ENCODE results near the gene ZNF155. TPM values are rescaled to one million over a fixed set of nuclear protein-coding genes. Genes with fewer than 3 reads are reported as not detected.

Gene ZNF155
- total and polyA plus RNA-seq, 2 donors (not counting 3 experiments of a cell fraction or from before 2014, with no cell fraction given): 2.0 to 5.9 TPM

- H3K9ac ChIP-seq (replicated peaks; ENCODE audit: extremely low read depth, insufficient read depth, low read length): peak overlapping the region; percentile 55
- H3K36me3 ChIP-seq (ENCODE audit: control insufficient read depth in 2 of 2, extremely low read depth in 1 of 2, insufficient read depth in 2 of 2, low read length in 2 of 2): no peaks in the 10 kb centered on the region
- no peak for DNase-seq (ENCODE audit: low read depth, low spot score)
- intact Hi-C loops (cut with micrococcal nuclease): loop anchor here (1.0 to 5.0 kb wide), 8 partner anchors 18 to 372 kb away; partner anchors contain the start of genes ZNF112, ZNF221, ZNF223 and ZNF225
- no peaks in the 10 kb centered on the region for H3K9me3 ChIP-seq (replicated peaks; ENCODE audit: control insufficient read depth, insufficient read depth, low read length)
- TF ChIP-seq GATA2 (IDR thresholded peaks at IDR 0.05; ENCODE audit: insufficient read depth, insufficient read length, low read depth, low read length): no peak
- no peak for TF ChIP-seq JUN (IDR thresholded peaks at IDR 0.05; ENCODE audit: borderline replicate concordance, insufficient read depth, insufficient read length, low read depth)
- TF ChIP-seq FOS (IDR thresholded peaks at IDR 0.05; ENCODE audit: borderline replicate concordance, insufficient read depth, low read length): no peak
- no peak for TF ChIP-seq CTCF (IDR thresholded peaks at IDR 0.05; ENCODE audit: extremely low read depth in 1 of 2, insufficient read depth in 1 of 2, low read depth in 1 of 2, low read length in 2 of 2)
- TF ChIP-seq POLR2AphosphoS5 (IDR thresholded peaks at IDR 0.05; ENCODE audit: insufficient read depth, low read depth, low read length): no peak
- TF ChIP-seq EZH2 (IDR thresholded peaks at IDR 0.05; ENCODE audit: borderline replicate concordance, low read depth, low read length, severe bottlenecking): no peak
- no peak for TF ChIP-seq POLR2A (IDR thresholded peaks at IDR 0.05; ENCODE audit: low read depth, low read length)
- no peak for TF ChIP-seq MAX (IDR thresholded peaks at IDR 0.05; ENCODE audit: insufficient read depth, insufficient read length)
- no peak for TF ChIP-seq MYC (IDR thresholded peaks at IDR 0.05; ENCODE audit: low read depth, low read length)
- peak overlapping the region; percentile 23 for H3K27ac ChIP-seq (ENCODE audit: insufficient read depth, low read depth, low read length)
- H3K9me1 ChIP-seq (replicated peaks; ENCODE audit: control insufficient read depth, extremely low read depth, insufficient read depth, low read length): no peaks in the 10 kb centered on the region
- no peak for FAIRE-seq
- peaks cover 4% of the 10 kb centered on the region for H3K79me2 ChIP-seq (ENCODE audit: control insufficient read depth, insufficient read depth, low read length)
- dilution Hi-C loops (cut with MboI; ENCODE audit: extremely low pct_ligation_motif_present, low sequenced_read_pairs): no loop called here
- no peaks in the 10 kb centered on the region for H3K27me3 ChIP-seq (ENCODE audit: control insufficient read depth in 2 of 2, insufficient read depth in 2 of 2, low read length in 2 of 2)
- H3K4me1 ChIP-seq (ENCODE audit: control insufficient read depth, extremely low read depth, insufficient read depth, low read length): peaks cover 6% of the 10 kb centered on the region
- BruUV-seq (replicated peaks): TSS peak; percentile 47
- H4K20me1 ChIP-seq (replicated peaks; ENCODE audit: control insufficient read depth, extremely low read depth, insufficient read depth, low read length): no peaks in the 10 kb centered on the region
- peak overlapping the region; percentile 32 to 75 (median 68) for H3K4me3 ChIP-seq (replicated peaks in 1 of 3; ENCODE audit: insufficient read depth in 1 of 3, low read depth in 1 of 3, low read length in 3 of 3)
- H3K4me2 ChIP-seq (ENCODE audit: insufficient read depth, low read length): peak overlapping the region; percentile 87
- POLR2A ChIA-PET: interaction anchor here (0.7 kb wide), 1 partner anchor 17 kb away, joined by 3 read pairs; no protein-coding TSS in a partner anchor
- H2AFZ ChIP-seq (ENCODE audit: low read depth, low read length): peak overlapping the region; percentile 56
- CTCF ChIA-PET: interaction anchor here (1.3 kb wide), 1 partner anchor 34 kb away, joined by 4 read pairs; the partner anchor contains the start of gene ZNF221
Measured at GRCh38 chr19:43984687-43985000, 656 bp downstream of the ZNF155 start.

All from endothelial cell of umbilical vein (primary cell).